Heart right ventricle (tissue), 16 donors: ENCODE results near the gene SELENOM. TPM values are rescaled to one million over a fixed set of nuclear protein-coding genes. Genes with fewer than 3 reads are reported as not detected.
A peak's percentile ranks its signal among the peaks of the same experiment; 100 is the strongest.

ENCODE experiments used
- ATAC-seq, 8 donors: fragments of 200-7000 bp; cut with Tn5 transposase; one replicate each; pipeline ENCODE4 v1.9.1; 2020; ENCODE audit warnings: mild to moderate bottlenecking in 8 of 8, moderate library complexity in 8 of 8, moderate number of reproducible peaks in 1 of 8
- DNase-seq, 2 donors: peaks; one replicate each; pipeline ENCODE4 v3.0.0-alpha.2; 2020
- H3K27ac ChIP-seq, 10 donors: fragments of 200-600 bp; sonication (generic) in 2 of 10; one replicate each; pipeline versions ENCODE4 v1.5.0 to v1.8.0; 2020 to 2022; ENCODE audit warnings: mild to moderate bottlenecking in 3 of 10
- H3K27me3 ChIP-seq, 7 donors: fragments of 200-600 bp; one replicate each; pipeline ENCODE4 v1.8.0; 2021 to 2022; ENCODE audit warnings: mild to moderate bottlenecking in 2 of 7
- H3K36me3 ChIP-seq, 9 donors: fragments of 200-600 bp; sonication (generic) in 1 of 9; one replicate each; pipeline versions ENCODE4 v1.5.0 to v1.8.0; 2020 to 2022; ENCODE audit warnings: mild to moderate bottlenecking in 2 of 9
- H3K4me1 ChIP-seq, 9 donors: fragments of 200-600 bp; sonication (generic) in 1 of 9; one replicate each; pipeline versions ENCODE4 v1.5.0 to v1.8.0; 2020 to 2022; ENCODE audit warnings: mild to moderate bottlenecking in 4 of 9
- H3K4me3 ChIP-seq, 10 donors: fragments of 200-600 bp; sonication (generic) in 2 of 10; one replicate each; pipeline versions ENCODE4 v1.5.0 to v1.8.0; 2020 to 2022; ENCODE audit warnings: mild to moderate bottlenecking in 7 of 10, moderate library complexity in 2 of 10
- H3K9me3 ChIP-seq, 11 donors: fragments of 200-600 bp in 10 of 11; sonication (generic) in 2 of 11; one replicate each; pipeline versions ENCODE4 v1.5.0 to v1.8.0; 2013 to 2022; ENCODE audit warnings: mild to moderate bottlenecking in 2 of 11, control low read depth in 1 of 11, moderate library complexity in 1 of 11
- CTCF ChIP-seq, 9 donors: fragments of 200-600 bp; sonication (generic) in 2 of 9; IDR thresholded peaks; one replicate each; pipeline versions ENCODE4 v1.5.0 to v1.8.0; 2021 to 2022; ENCODE audit warnings: antibody characterized with exemption in 9 of 9, mild to moderate bottlenecking in 5 of 9, moderate library complexity in 1 of 9
- WGBS, 2 donors: extraction: QIAGEN DNeasy Blood & Tissue Kit; methylation state at CpG; one replicate each; pipeline ENCODE4 v1.1.7; 2013; ENCODE audit warnings: inconsistent platforms in 1 of 2; 5-methylcytosine and 5-hydroxymethylcytosine counted together
- intact Hi-C, 10 donors: fragments of 100-400 bp; cut with DNase I; formaldehyde crosslinking; loops; one replicate each; pipeline versions ENCODE4 v1.11.1 to v1.14.2; 2022
- polyA plus RNA-seq, 2 donors: library from polyadenylated mRNA; stranded (reverse); fragments of 200-250 nt; gene quantifications; one replicate each; pipeline ENCODE4 v1.2.3, GENCODE V29; 2013
- total RNA-seq, 10 donors: library from RNA; stranded (reverse); fragmentation: NEBNext Ultra II Directional in 3 of 10; extraction: Animal tissue kit (Norgen Biotek cat#: 25700) in 3 of 10; gene quantifications; one replicate each; pipeline versions ENCODE4 v1.2.1 to v1.2.4, GENCODE V29; 2021 to 2023
- donor health status: Arrhythmogenic right ventricular cardiomyopathy.
- donor health status: ischemic (EF 13 %, LVEDD 7.1; RV severe dilation, severe dysfunction).
- donor health status: healthy with polysubstance abuse.
- donor health status: DM: no; HTN: yes; CAD: no.
- donor health status: DM: no; HTN: no; CAD: no.
- donor health status: ischemic (EF 25% LVEDD 6.9; RV normal size, moderate dysfunction).
- donor health status: ischemic (EF 25% LVEDD 5.7; RV mildly dilated, moderate dysfunction).
- donor health status: healthy.
- donor health status: DM: yes; HTN: yes; CAD: no.
- donor health status: Ischemic cardiomyopathy.
- donor health status: ischemic (EF 35%, LVEDD 5.7; RV mildly dilated, moderate dysfunction).
- donor health status: nonischemic (EF 11% LVEDD 7.7; RV severe dilation, severe dysfunction).
- donor health status: DM: yes; HTN: yes; CAD: no.
- donor health status: PGD.
- donor health status: ischemic (EF 29% LVEDD 5.4; RV normal size, mild dysfunction).
- donor health status: nonischemic (EF 23%, LVEDD 6.1; RV moderate dilation, normal function).

SELENOM gene
- total and polyA plus RNA-seq, 12 donors, result 21.5 to 134 (median 47.2) TPM

- no peak for DNase-seq
- no peak for TF ChIP-seq CTCF (IDR thresholded peaks at IDR 0.05)
Measured at GRCh38 chr22:31135706-31136105, 28.3 kb upstream of the SELENOM start.

GRCh38 chr22:31134688-31135087, 27.3 kb upstream of the SELENOM start:
- Histone ChIP-seq H3K4me3 (no peak overlapping the region), H3K4me1 (peaks cover 0 to 7% (median 0%) of the 10 kb centered on the region in 9 donors), H3K27me3 (peaks cover 0 to 19% (median 0%) of the 10 kb centered on the region in 7 donors), H3K27ac (no peak overlapping the region), H3K36me3 (peaks cover 0 to 12% (median 0%) of the 10 kb centered on the region in 9 donors), H3K9me3 (no peaks in the 10 kb centered on the region)
- TF ChIP-seq CTCF (IDR thresholded peaks at IDR 0.05), result no peak
- WGBS, 2 donors, result 89 to 93% methylated on average over 4 of the region's 4 CpGs
- DNase-seq (no peak), ATAC-seq (no peak)
- intact Hi-C loops, result no loop called here

More at GRCh38 chr22:31135706-31136105, 28.3 kb upstream of the SELENOM start:
- Histone ChIP-seq H3K36me3 (peaks cover 0 to 8% (median 0%) of the 10 kb centered on the region in 9 donors), H3K9me3 (no peaks in the 10 kb centered on the region), H3K27me3 (peaks cover 0 to 19% (median 5%) of the 10 kb centered on the region in 7 donors), H3K4me3 (no peak overlapping the region), H3K27ac (no peak overlapping the region), H3K4me1 (peaks cover 0 to 4% (median 0%) of the 10 kb centered on the region in 9 donors)
- 89 to 91% methylated on average over 6 of the region's 6 CpGs for WGBS, 2 donors
- intact Hi-C loops, result no loop called here
- no peak for ATAC-seq

GRCh38 chr22:31133911-31134310, 26.5 kb upstream of the SELENOM start:
- ATAC-seq, result peak in 1 of 8 donors; percentile 23
- no peaks in the 10 kb centered on the region for H3K9me3 ChIP-seq
- 94 to 96% methylated on average over 19 of the region's 19 CpGs for WGBS, 2 donors

GRCh38 chr22:31130873-31131272, 23.5 kb upstream of the SELENOM start:
- ATAC-seq, result no peak
- 70 to 72% methylated on average over 2 of the region's 2 CpGs for WGBS, 2 donors
- no peak for DNase-seq
- no peak overlapping the region for H3K27ac ChIP-seq
- H3K36me3 ChIP-seq, result peaks cover 0 to 20% (median 0%) of the 10 kb centered on the region in 9 donors
- no peak for TF ChIP-seq CTCF (IDR thresholded peaks at IDR 0.05)
- H3K9me3 ChIP-seq, result no peaks in the 10 kb centered on the region
- H3K4me1 ChIP-seq, result peaks cover 0 to 7% (median 0%) of the 10 kb centered on the region in 9 donors
- intact Hi-C loops, result no loop called here
- no peaks in the 10 kb centered on the region for H3K27me3 ChIP-seq
- no peak overlapping the region for H3K4me3 ChIP-seq

More at GRCh38 chr22:31133911-31134310, 26.5 kb upstream of the SELENOM start:
- H3K36me3 ChIP-seq, result peaks cover 0 to 15% (median 0%) of the 10 kb centered on the region in 9 donors
- no peak for TF ChIP-seq CTCF (IDR thresholded peaks at IDR 0.05)
- H3K27ac ChIP-seq, result no peak overlapping the region
- intact Hi-C loops, result no loop called here
- no peak overlapping the region for H3K4me3 ChIP-seq
- H3K27me3 ChIP-seq, result peaks cover 0 to 11% (median 0%) of the 10 kb centered on the region in 7 donors
- H3K4me1 ChIP-seq, result peaks cover 0 to 7% (median 0%) of the 10 kb centered on the region in 9 donors
- no peak for DNase-seq
